NT2/D1 (cell line): ENCODE data around the gene SLC47A1.

Experiments
- DNase-seq: peaks from one replicate; pipeline ENCODE4 v3.0.0-alpha.2; 2011; ENCODE audit warnings: low read depth, low spot score
- H3K27me3 ChIP-seq: 2 replicates; pipeline ENCODE4 v1.6.0; 2011; ENCODE audit warnings: mild to moderate bottlenecking; ENCODE audit not compliant: insufficient read length, insufficient read depth
- H3K36me3 ChIP-seq: 2 replicates; pipeline ENCODE4 v1.6.1; 2011; ENCODE audit warnings: mild to moderate bottlenecking, low read length, mixed read lengths; ENCODE audit not compliant: insufficient read depth, insufficient read length
- H3K4me1 ChIP-seq: 2 replicates; pipeline ENCODE4 v1.5.1; 2011; ENCODE audit not compliant: insufficient read depth, insufficient read length
- H3K4me3 ChIP-seq: 2 replicates; pipeline ENCODE4 v1.5.1; 2011; ENCODE audit warnings: low read depth; ENCODE audit not compliant: insufficient read length
- H3K9ac ChIP-seq: 2 replicates; pipeline ENCODE4 v1.6.0; 2011; ENCODE audit warnings: low read depth; ENCODE audit not compliant: insufficient read length
- H3K9me3 ChIP-seq: 2 replicates; pipeline ENCODE4 v1.5.1; 2011; ENCODE audit warnings: mild to moderate bottlenecking, low read length; ENCODE audit not compliant: insufficient read depth
- SUZ12 ChIP-seq: IDR thresholded peaks from 2 replicates; pipeline ENCODE4 v1.6.1; 2011; ENCODE audit not compliant: insufficient read length, insufficient read depth; ENCODE audit errors: extremely low read depth
- YY1 ChIP-seq: IDR thresholded peaks from 2 replicates; pipeline ENCODE4 v1.6.1; 2011; ENCODE audit not compliant: insufficient read length, insufficient read depth
- ZNF274 ChIP-seq: IDR thresholded peaks from 2 replicates; pipeline ENCODE4 v1.6.1; 2011; ENCODE audit warnings: mild to moderate bottlenecking, low read depth, low read length

SLC47A1 gene

GRCh38 chr17:19533036-19533717 lies 477 bp upstream of the SLC47A1 start:
- TF ChIP-seq YY1 (no peak), SUZ12 (no peak), ZNF274 (no peak)
- Histone ChIP-seq H3K4me3 (peak overlapping the region; percentile 63), H3K9me3 (no peaks in the 10 kb centered on the region), H3K27me3 (peaks cover 40% of the 10 kb centered on the region), H3K4me1 (peaks cover 3% of the 10 kb centered on the region), H3K9ac (peak overlapping the region; percentile 63), H3K36me3 (no peaks in the 10 kb centered on the region)
- no peak for DNase-seq

DNA sequence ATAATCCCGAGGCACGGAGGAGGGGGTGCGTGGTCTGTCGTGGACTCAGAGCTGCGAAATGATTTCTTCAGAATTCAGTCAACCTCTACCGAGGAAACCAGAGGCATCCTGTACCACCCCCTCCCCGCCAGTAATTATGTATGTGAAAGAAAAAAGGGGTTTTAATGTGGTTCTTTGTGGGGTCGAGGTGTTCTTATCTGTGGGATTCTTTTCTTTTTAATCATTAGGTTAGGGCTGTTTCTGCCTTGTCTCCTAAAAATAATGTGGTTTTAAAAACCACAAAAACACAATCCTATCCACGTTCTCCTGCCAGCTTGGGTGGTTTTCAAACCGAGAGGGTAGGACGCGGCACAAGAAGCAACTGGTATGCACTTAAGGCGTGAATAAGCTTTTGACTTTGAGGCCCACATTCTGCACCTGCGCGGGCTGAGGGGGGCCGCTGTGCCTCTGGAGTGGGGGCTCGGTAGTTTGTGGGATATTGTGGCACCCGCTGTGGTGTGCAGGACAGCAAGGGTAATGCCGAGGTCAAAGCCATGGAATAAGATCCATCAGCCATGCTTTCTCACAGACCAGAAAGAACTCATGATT lies 1.0 kb downstream of the SLC47A1 start:
- Histone ChIP-seq H3K27me3 (peaks cover 40% of the 10 kb centered on the region), H3K4me1 (peaks cover 3% of the 10 kb centered on the region), H3K9me3 (no peaks in the 10 kb centered on the region), H3K9ac (peak overlapping the region; percentile 76), H3K4me3 (peak overlapping the region; percentile 63), H3K36me3 (no peaks in the 10 kb centered on the region)
- no peak for TF ChIP-seq SUZ12
- no peak for TF ChIP-seq ZNF274
- no peak for TF ChIP-seq YY1
- DNase-seq: no peak

DNA sequence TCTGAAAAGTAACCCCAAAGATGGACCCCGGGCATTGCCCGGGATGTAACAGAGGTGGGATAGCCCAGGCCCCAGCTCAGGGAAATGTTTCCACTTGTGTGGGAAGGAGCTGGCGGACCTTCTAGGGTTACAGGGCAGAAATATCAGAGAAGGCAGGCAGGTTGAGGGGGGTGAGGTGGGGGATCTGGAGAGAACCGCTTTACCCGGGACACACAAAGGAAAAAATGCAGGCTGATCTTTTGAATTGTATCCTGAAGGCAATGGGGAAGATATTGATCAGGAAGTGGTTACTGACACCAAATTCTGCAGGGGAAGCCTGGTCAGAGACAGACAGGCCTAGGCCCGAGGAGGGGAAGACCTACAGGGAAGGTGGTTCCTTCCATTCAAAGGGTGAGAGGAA lies 3.5 kb downstream of the SLC47A1 start:
- peaks cover 28% of the 10 kb centered on the region for H3K27me3 ChIP-seq
- TF ChIP-seq ZNF274 (no peak), YY1 (no peak), SUZ12 (no peak)
- no peaks in the 10 kb centered on the region for H3K36me3 ChIP-seq

DNA sequence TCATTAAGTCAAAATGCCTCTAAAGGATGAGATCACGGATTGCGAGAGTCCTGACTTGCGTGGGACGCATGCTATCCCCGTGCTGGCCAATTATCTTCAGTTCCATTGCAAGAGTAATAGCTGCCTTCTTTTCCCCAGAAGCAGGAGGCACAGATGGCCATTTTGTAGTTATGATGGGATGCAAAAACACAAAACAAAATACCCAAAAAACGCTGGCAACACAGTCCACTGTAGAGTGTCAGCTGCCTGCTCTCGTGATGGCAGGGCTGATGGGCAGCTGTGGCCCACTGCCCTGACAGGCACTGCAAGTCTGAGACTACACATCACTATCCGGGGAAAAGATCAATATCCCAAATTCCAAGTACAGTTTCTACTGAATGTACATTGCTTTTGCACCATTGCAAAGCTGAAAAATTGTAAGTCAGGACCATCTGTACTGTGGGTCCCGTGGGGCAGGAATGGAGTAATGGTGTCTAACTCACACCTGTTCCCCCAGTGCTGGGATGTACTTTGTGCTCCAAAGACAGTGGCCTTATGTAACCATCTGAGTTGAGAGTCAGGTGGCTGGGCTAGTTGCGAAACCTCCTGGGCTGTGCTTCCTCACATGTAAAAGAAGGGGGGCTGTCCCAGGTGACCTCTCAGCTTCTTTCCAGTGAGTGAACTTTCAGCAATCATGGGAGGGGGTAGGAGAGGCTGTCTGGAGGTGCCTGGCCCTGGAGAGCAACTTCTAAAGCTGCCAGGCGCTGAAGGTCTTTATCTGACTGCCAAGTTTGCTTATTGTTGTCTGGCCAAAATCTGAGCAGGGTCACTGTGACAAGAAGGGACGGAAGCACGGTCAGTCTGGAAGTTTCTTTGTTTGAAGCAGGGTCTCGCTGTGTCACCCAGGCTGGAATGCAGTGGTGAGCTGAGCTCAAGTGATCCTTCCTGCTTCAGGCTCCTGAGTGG lies 4.7 kb downstream of the SLC47A1 start:
- no peaks in the 10 kb centered on the region for H3K36me3 ChIP-seq
- TF ChIP-seq YY1: no peak
- TF ChIP-seq ZNF274: no peak
- no peak for TF ChIP-seq SUZ12
- peaks cover 3% of the 10 kb centered on the region for H3K4me1 ChIP-seq
- DNase-seq: no peak
- H3K27me3 ChIP-seq: peaks cover 16% of the 10 kb centered on the region
- no peak overlapping the region for H3K9ac ChIP-seq
- H3K4me3 ChIP-seq: no peak overlapping the region
- H3K9me3 ChIP-seq: no peaks in the 10 kb centered on the region

More for the DNA sequence above, 3.5 kb downstream of the SLC47A1 start:
- Histone ChIP-seq H3K4me3 (no peak overlapping the region), H3K4me1 (peaks cover 3% of the 10 kb centered on the region), H3K9ac (no peak overlapping the region), H3K9me3 (no peaks in the 10 kb centered on the region)
- no peak for DNase-seq

GRCh38 chr17:19539040-19539399 lies 5.4 kb downstream of the SLC47A1 start:
- Histone ChIP-seq H3K4me1 (peaks cover 3% of the 10 kb centered on the region), H3K27me3 (peaks cover 10% of the 10 kb centered on the region), H3K4me3 (no peak overlapping the region), H3K36me3 (no peaks in the 10 kb centered on the region), H3K9ac (no peak overlapping the region), H3K9me3 (no peaks in the 10 kb centered on the region)
- DNase-seq: no peak
- no peak for TF ChIP-seq YY1
- no peak for TF ChIP-seq ZNF274
- no peak for TF ChIP-seq SUZ12

DNA sequence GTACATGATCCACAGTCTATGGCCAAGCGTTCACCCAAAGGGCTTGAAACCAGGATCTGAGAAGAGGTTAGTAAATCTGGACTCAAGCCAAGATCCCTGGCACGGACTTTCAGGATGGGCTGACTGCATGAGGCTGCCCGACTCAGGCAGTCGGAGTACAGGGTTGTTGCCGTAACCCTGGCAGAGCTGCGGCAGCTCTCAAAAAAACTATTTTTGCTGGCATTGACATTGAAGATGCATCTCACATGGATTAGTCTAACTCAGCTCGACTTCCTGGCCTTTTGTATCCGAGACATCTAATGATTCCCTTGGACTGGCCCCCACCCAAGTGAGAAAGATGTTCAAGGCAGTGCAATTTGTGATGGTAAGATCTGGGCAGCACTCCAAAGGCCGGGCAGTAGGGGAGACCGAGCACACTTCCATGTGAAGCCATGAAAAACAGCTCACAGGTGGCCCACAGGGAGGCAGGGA lies 6.2 kb downstream of the SLC47A1 start:
- H3K4me1 ChIP-seq: peaks cover 3% of the 10 kb centered on the region
- no peak for TF ChIP-seq SUZ12
- TF ChIP-seq YY1: no peak
- no peak for TF ChIP-seq ZNF274
- H3K4me3 ChIP-seq: no peak overlapping the region
- H3K9me3 ChIP-seq: no peaks in the 10 kb centered on the region
- DNase-seq: no peak
- no peaks in the 10 kb centered on the region for H3K36me3 ChIP-seq
- no peak overlapping the region for H3K9ac ChIP-seq
- peaks cover 2% of the 10 kb centered on the region for H3K27me3 ChIP-seq
